GM12875 (cell line): Measurements from ENCODE around the gene RNF144A.

Experiments
- H3K4me3 ChIP-seq: one replicate; pipeline ENCODE4 v1.5.1; 2011; ENCODE audit warnings: low read depth, low read length, control low read depth
- TF ChIP-seq, protein P1 (sequence below): IDR thresholded peaks from 2 replicates; pipeline ENCODE4 v1.5.1; 2011; ENCODE audit warnings: low read depth, mild to moderate bottlenecking, control low read depth, inconsistent platforms, low read length, moderate library complexity, borderline replicate concordance; ENCODE audit not compliant: insufficient read depth

The RNF144A gene

DNA sequence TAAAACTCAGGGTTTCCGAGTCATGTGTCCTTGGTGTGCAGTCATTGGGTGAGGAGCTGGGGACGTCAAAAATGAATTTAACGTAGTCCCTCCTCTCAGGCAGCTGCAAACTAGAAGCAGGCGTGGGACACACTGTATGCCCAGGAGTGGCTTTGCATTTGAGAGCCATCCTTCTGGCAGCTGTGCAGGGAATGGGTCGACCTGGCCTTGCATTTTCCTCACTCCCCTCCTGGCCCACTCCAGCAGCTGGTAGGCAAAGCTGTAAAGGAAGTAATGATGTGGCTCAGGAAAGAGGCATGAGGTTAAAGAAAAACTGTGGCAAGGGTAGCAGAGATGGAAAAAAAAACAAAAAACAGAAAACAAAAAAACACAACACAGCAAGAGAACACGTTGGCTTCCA lies 46.5 kb downstream of the RNF144A start:
- TF ChIP-seq, protein P1, sequence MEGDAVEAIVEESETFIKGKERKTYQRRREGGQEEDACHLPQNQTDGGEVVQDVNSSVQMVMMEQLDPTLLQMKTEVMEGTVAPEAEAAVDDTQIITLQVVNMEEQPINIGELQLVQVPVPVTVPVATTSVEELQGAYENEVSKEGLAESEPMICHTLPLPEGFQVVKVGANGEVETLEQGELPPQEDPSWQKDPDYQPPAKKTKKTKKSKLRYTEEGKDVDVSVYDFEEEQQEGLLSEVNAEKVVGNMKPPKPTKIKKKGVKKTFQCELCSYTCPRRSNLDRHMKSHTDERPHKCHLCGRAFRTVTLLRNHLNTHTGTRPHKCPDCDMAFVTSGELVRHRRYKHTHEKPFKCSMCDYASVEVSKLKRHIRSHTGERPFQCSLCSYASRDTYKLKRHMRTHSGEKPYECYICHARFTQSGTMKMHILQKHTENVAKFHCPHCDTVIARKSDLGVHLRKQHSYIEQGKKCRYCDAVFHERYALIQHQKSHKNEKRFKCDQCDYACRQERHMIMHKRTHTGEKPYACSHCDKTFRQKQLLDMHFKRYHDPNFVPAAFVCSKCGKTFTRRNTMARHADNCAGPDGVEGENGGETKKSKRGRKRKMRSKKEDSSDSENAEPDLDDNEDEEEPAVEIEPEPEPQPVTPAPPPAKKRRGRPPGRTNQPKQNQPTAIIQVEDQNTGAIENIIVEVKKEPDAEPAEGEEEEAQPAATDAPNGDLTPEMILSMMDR = no peak
- H3K4me3 ChIP-seq = no peak overlapping the region

DNA sequence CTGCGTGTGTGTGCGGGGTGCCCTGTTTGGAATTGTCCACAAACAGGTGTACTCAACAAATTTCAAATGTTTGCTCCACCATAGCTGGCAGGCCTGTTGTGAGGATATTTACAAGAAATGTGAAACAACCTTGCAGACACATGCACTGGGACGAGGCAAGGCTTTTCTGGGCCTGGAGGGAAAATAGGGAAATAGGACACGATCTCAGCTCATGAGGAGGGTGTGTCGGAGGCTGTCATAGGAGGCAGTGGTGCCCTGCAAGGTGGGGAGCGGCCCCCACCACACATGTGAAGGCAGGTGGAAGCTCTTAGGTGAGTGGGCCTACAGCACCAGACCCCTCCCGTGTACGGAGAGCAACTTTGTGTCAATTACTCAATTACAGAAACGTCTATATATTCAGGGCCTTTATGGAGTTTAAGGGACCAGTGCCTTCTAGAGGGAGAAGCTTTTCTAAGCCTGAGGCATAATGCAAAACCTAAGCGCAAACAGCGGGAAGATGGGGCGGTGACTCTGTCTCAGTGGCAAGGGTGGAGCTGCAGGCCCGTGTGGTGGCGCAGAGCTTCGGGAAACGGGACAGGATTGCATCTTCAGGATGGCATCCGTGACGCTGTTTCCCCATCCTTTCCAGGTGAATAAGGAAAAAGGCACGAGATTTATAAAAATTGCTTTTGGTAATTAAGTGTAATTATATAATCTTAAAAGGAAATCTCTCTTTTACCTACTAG lies 48.0 kb downstream of the RNF144A start:
- H3K4me3 ChIP-seq = no peak overlapping the region
- TF ChIP-seq, protein P1 = no peak

DNA sequence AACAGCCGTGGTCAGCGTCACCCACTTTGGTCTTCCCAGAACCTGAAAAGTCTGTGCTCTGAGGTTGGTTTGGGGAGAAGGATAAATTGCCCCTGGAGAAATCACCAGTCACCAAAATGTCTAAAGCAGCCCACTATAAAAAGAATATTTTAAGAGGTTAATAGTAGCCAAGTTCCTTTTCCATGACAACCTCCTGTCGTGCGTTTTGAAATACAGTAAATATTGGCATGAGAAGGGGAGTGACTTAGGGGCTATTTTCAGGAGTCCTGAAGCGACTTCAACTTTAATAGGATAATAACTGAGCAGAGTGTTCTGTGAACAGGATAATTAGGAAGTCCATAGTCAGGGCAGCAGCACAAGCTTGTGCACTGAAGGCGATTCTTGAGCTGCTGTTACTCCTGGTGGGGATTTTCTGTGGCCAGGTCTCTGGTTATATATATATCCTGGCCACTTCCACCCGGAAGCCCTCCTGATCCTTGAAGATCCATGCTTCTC lies 49.3 kb downstream of the RNF144A start:
- no peak overlapping the region for H3K4me3 ChIP-seq
- TF ChIP-seq, protein P1 = no peak

DNA sequence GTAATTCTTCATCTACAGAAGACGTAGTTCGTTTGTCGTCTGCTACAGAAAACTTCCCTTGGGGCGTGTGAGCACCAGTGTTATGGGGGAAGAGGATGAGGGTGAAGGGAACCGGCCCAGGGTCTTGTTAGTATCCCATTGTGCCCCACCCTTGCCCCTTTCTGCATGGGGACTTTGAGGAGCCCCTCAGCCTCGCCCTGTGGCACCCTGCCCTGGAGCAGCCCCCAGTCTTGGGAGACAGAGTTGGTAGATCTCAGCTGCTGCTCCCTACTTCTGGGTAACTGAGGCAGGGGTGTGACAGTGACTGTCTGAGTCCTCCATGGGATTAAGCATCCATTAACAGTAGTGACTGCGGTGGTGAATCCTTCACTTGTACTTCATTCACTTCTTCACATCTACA lies 50.1 kb downstream of the RNF144A start:
- TF ChIP-seq, protein P1 = no peak
- no peak overlapping the region for H3K4me3 ChIP-seq

DNA sequence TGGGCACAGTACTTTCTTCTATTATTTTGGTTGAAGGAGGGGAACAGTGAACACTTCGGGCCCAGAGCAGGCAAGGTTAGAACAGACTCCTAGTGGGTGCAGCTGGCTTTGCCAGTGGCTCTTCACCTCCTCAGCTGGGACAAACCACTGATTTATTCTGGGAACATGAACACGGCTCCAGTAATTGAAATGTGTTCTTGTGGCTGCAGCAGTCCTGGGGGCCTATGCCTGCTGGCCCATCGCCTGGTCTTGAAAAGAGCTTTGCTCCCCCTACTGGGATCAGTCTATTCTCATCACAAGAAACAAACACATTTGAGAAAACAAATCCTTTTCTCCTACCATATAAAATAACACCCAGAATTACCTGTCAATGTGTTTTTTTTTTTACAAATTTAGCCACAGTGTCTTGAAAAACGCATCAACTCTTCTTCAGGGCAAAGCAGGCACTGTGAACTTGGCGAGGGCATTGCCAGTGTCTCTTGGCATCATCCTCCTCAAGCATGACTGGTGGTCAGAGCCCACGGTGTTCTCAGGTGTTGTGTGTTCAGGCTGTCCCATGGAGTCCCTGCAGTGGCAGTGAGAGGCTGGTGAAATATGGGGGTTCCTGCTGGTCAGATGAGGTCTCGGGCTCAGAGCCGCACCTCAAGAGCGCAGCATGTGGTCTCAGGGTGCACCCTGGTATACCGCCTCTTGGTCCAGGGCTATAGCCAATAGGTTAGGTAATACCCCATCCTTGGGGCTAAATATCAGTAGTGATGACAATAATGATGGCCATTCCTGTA lies 51.3 kb downstream of the RNF144A start:
- TF ChIP-seq, protein P1 = no peak
- H3K4me3 ChIP-seq = no peak overlapping the region

DNA sequence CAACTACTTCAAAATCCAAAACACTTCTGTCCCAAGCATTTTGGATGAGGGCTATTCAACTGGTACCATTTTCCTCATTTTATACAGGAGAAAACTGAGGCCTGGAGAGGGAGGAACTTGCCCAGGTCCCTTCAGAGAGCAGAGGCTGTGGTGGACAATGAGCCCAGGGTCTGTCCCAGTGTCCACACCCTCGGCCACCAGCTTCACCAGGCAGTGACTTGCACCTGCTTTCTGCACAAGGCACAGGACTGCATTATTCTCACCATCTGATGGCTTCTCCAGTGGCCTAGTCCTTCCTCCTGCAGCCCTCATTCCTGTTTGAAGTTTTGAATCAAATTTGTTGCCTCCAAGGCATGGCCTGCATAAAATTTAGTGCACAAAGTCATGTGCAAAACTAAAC lies 53.3 kb downstream of the RNF144A start:
- H3K4me3 ChIP-seq = no peak overlapping the region
- TF ChIP-seq, protein P1 = no peak
